HepG2 (cell line): Measurements from ENCODE around the gene PYGB. TPM values are rescaled to one million over a fixed set of nuclear protein-coding genes. Genes with fewer than 3 reads are reported as not detected.

Experiments
- ATAC-seq: fragments of 200-7000 bp; cut with Tn5 transposase; 3 replicates; pipeline ENCODE4 v1.9.1; 2020; ENCODE audit warnings: mild to moderate bottlenecking, moderate library complexity
- BruUV-seq: library from RNA; stranded (reverse); fragments of 400-500 nt; replicated peaks from 2 replicates; lab custom pipeline; 2021; lab: Mats Ljungman, UMichigan
- CTCF ChIA-PET: fragments of 300-600 bp; formaldehyde crosslinking; extraction: SDS; loops from one replicate; lab custom pipeline; 2021; ENCODE audit warnings: low total read pairs, inconsistent platforms, low intra/inter-chr PET ratio; lab: Yijun Ruan, JAX
- POLR2A ChIA-PET: fragments of 350-600 bp; sonication (Branson Sonifier 250); formaldehyde crosslinking; loops from one replicate; lab custom pipeline; 2020; ENCODE audit warnings: antibody characterized with exemption, inconsistent platforms; lab: Yijun Ruan, JAX
- DNase-seq: peaks from one replicate; pipeline ENCODE4 v3.0.0-alpha.2; 2015; ENCODE audit warnings: low spot score
- FAIRE-seq: peaks from 3 replicates; lab custom pipeline; 2011; peaks lifted over from hg19 to GRCh38; lab: Jason Lieb, UNC
- H2AFZ ChIP-seq: one replicate; pipeline ENCODE4 v1.6.1; 2011; ENCODE audit warnings: low read length, inconsistent platforms
- H3K27ac ChIP-seq: fragments of 300-600 bp; 3 replicates; pipeline ENCODE4 v1.8.0; 2011; ENCODE audit warnings: mixed run types, mild to moderate bottlenecking, mixed read lengths, low read length, inconsistent platforms; ENCODE audit not compliant: insufficient read depth; ENCODE audit errors: extremely low read length
- H3K27me3 ChIP-seq, 2 experiments: fragments of 200-600 bp in 1 of 2; 2 replicates in 1 of 2; 3 replicates in 1 of 2; pipeline versions ENCODE4 v1.6.0 to v1.8.0; 2011; ENCODE audit warnings: low read length in 2 of 2, mild to moderate bottlenecking in 2 of 2, moderate library complexity in 2 of 2, inconsistent platforms in 1 of 2; ENCODE audit not compliant: insufficient read depth in 2 of 2, control insufficient read depth in 1 of 2
- H3K36me3 ChIP-seq, 2 experiments: fragments of 200-600 bp in 1 of 2; replicated peaks in 1 of 2; 2 replicates in 1 of 2; 3 replicates in 1 of 2; pipeline versions ENCODE4 v1.5.1 to v1.8.0; 2011; ENCODE audit warnings: low read length in 2 of 2, inconsistent platforms in 1 of 2; ENCODE audit not compliant: insufficient read depth in 2 of 2, control insufficient read depth in 1 of 2
- H3K4me1 ChIP-seq: 2 replicates; pipeline ENCODE4 v1.5.1; 2012; ENCODE audit warnings: low read length, inconsistent platforms; ENCODE audit not compliant: insufficient read depth
- H3K4me2 ChIP-seq: 2 replicates; pipeline ENCODE4 v1.6.0; 2011; ENCODE audit warnings: low read depth, low read length, inconsistent platforms
- H3K4me3 ChIP-seq, 3 experiments: fragments of 200-600 bp in 1 of 3; sonication (generic), shearing (Covaris generic) in 1 of 3; replicated peaks in 1 of 3; 2 replicates each; pipeline ENCODE4 v1.5.1; 2011 to 2016; ENCODE audit warnings: low read length in 3 of 3, inconsistent platforms in 2 of 3, low read depth in 2 of 3, mild to moderate bottlenecking in 2 of 3, control low read depth in 1 of 3, mixed read lengths in 1 of 3; ENCODE audit not compliant: insufficient read depth in 1 of 3
- H3K79me2 ChIP-seq: one replicate; pipeline ENCODE4 v1.6.1; 2011; ENCODE audit warnings: low read length, inconsistent platforms; ENCODE audit not compliant: insufficient read depth
- H3K9ac ChIP-seq: 2 replicates; pipeline ENCODE4 v1.6.0; 2011; ENCODE audit warnings: mild to moderate bottlenecking, low read depth, low read length, inconsistent platforms; ENCODE audit not compliant: insufficient read depth
- H3K9me3 ChIP-seq: 2 replicates; pipeline ENCODE4 v1.5.1; 2012; ENCODE audit warnings: mild to moderate bottlenecking, low read length
- H4K20me1 ChIP-seq: 2 replicates; pipeline ENCODE4 v1.6.0; 2011; ENCODE audit warnings: inconsistent platforms, mild to moderate bottlenecking, low read length, moderate library complexity; ENCODE audit not compliant: insufficient read depth
- ARNTL ChIP-seq: sonication (generic); formaldehyde crosslinking; IDR thresholded peaks from 2 replicates; pipeline ENCODE4 v1.4.0; 2020; ENCODE audit warnings: mild to moderate bottlenecking, missing genetic modification reagents
- CCDC6 ChIP-seq: sonication (generic); formaldehyde crosslinking; IDR thresholded peaks from 2 replicates; pipeline ENCODE4 v1.8.1; 2022; ENCODE audit warnings: mild to moderate bottlenecking, missing genetic modification reagents, moderate library complexity
- ESRRA ChIP-seq: sonication (generic); formaldehyde crosslinking; IDR thresholded peaks from 2 replicates; pipeline ENCODE4 v1.5.1; 2020; ENCODE audit warnings: mild to moderate bottlenecking, low read depth, missing genetic modification reagents
- FOXO1 ChIP-seq: sonication (generic); formaldehyde crosslinking; IDR thresholded peaks from 2 replicates; pipeline ENCODE4 v1.4.0; 2020; ENCODE audit warnings: missing genetic modification reagents
- JUND ChIP-seq: sonication (generic); formaldehyde crosslinking; IDR thresholded peaks from 2 replicates; pipeline ENCODE4 v1.8.0; 2022; ENCODE audit warnings: mild to moderate bottlenecking, missing genetic modification reagents
- KAT2B ChIP-seq: fragments of 150-350 bp; IDR thresholded peaks from 2 replicates; pipeline ENCODE4 v1.6.1; 2014; ENCODE audit warnings: low read depth, low read length, borderline replicate concordance
- KDM4B ChIP-seq: sonication (generic); formaldehyde crosslinking; IDR thresholded peaks from 2 replicates; pipeline ENCODE4 v1.4.0; 2020; ENCODE audit warnings: missing genetic modification reagents
- KLF9 ChIP-seq: IDR thresholded peaks from 2 replicates; pipeline ENCODE4 v1.6.1; 2016; ENCODE audit warnings: low read depth
- NCOA2 ChIP-seq: sonication (generic); formaldehyde crosslinking; IDR thresholded peaks from 2 replicates; pipeline ENCODE4 v1.8.0; 2022; ENCODE audit warnings: inconsistent platforms
- NFE2L2 ChIP-seq: fragments of 150-350 bp; IDR thresholded peaks from 2 replicates; pipeline ENCODE4 v1.6.1; 2014; ENCODE audit warnings: low read length
- SRF ChIP-seq: IDR thresholded peaks from 2 replicates; pipeline ENCODE4 v1.6.1; 2011; ENCODE audit warnings: mild to moderate bottlenecking, low read depth, low read length, moderate library complexity
- ZNF234 ChIP-seq: sonication (generic); formaldehyde crosslinking; conservative IDR thresholded peaks from 2 replicates; pipeline ENCODE4 v1.5.1; 2020; ENCODE audit warnings: mild to moderate bottlenecking, missing genetic modification reagents
- ZNF768 ChIP-seq: sonication (generic); formaldehyde crosslinking; IDR thresholded peaks from 2 replicates; pipeline ENCODE4 v1.4.0; 2020; ENCODE audit warnings: missing genetic modification reagents
- ZNF790 ChIP-seq: sonication (generic); formaldehyde crosslinking; IDR thresholded peaks from 2 replicates; pipeline ENCODE4 v1.8.0; 2022; ENCODE audit warnings: missing genetic modification reagents, mild to moderate bottlenecking, borderline replicate concordance
- WGBS: methylation state at CpG from one replicate; pipeline ENCODE4 v1.1.6; 2017; ENCODE audit warnings: low lambda C conversion rate; 5-methylcytosine and 5-hydroxymethylcytosine counted together
- in situ Hi-C: cut with HindIII; loops from 2 replicates; pipeline ENCODE4 v1.10.0; 2017; ENCODE audit warnings: low pct_unique_long_range_greater_than_20kb; ENCODE audit not compliant: extremely low pct_ligation_motif_present
- intact Hi-C: fragments of 100-400 bp; cut with micrococcal nuclease; formaldehyde crosslinking; loops from one replicate; pipeline ENCODE4 v1.10.0; 2022; ENCODE audit not compliant: unreplicated experiment
- polyA plus RNA-seq, 8 experiments: library from polyadenylated mRNA; depleted of rRNA in 3 of 8; stranded (reverse) in 7 of 8; unstranded in 1 of 8; fragments of >200 nt; fragmentation: Illumina TruSeq in 4 of 8; extraction: Trizol in 4 of 8; gene quantifications; 2 replicates each; pipeline versions ENCODE4 v1.2.1 to v1.2.3, GENCODE V29; 2011 to 2016; ENCODE audit warnings: low read depth in 4 of 8, missing spikeins in 1 of 8, mixed read lengths in 1 of 8; ENCODE audit not compliant: insufficient read depth in 1 of 8
- total RNA-seq, 5 experiments: library from RNA; depleted of rRNA; stranded (reverse); fragments of >200 nt; fragmentation: Illumina TruSeq; extraction: Trizol; gene quantifications; 2 replicates each; pipeline ENCODE4 v1.2.3, GENCODE V29; 2016; ENCODE audit warnings: low read depth in 1 of 5
- TF ChIP-seq, protein P1 (sequence below): sonication (generic); formaldehyde crosslinking; IDR thresholded peaks from 2 replicates; pipeline ENCODE4 v1.4.0; 2020; ENCODE audit warnings: missing genetic modification reagents
- TF ChIP-seq, protein P2 (sequence below): sonication (generic); formaldehyde crosslinking; IDR thresholded peaks from 2 replicates; pipeline ENCODE4 v1.4.0; 2020; ENCODE audit warnings: missing genetic modification reagents, borderline replicate concordance
- TF ChIP-seq, protein P3 (sequence below): sonication (generic); IDR thresholded peaks from 2 replicates; pipeline ENCODE4 v1.6.1; 2016; ENCODE audit warnings: low read depth, borderline replicate concordance

Gene PYGB
- total and polyA plus RNA-seq, 2 of the 13 experiments (the other 11 are each of a cell fraction or from before 2014, with no cell fraction given), result 24.2 to 86.3 TPM

DNA sequence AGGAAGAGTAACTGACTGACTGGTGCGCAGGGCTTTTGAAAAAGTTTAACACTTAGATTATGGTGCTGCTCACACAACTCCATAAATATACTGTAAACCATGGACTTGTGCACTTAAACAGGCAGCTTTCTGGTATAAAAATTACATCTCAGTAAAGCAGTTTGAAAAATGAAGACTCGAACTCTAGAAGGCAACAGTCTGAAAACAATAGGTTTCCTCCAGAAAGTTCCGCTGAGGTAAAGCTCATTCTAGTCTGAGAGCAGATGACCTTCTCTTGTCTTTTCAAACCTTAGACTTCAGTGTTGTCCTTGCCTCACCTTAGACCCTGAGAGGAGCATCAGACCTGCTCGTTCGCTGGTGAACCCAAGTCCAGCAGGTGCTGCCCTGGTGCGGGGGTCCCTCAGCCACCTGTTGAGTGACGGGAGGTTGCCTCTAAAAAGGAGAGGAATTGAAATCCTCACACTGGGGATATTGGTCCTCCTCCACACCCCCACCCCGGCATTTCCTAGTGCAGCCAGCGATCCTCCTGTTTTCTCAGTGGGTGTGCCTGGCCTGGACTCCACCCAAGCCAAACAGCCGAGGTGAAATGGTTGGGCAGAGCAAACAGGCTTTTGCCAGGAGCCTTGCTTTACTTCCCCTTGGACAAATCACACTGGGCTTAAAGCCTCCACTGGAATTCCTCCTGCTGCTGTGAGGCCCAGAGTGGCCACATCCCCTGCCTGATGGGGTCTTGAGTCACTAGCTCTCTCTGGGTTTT, 14.7 kb upstream of the PYGB start:
- in situ Hi-C loops (no loop called here), intact Hi-C loops (loop anchor here (2.0 kb wide), 1 partner anchor 14 kb away; no protein-coding TSS in a partner anchor)
- H3K4me2 ChIP-seq, result peak overlapping the region; percentile 83
- no peak overlapping the region for H3K9ac ChIP-seq
- DNase-seq, result peak; percentile 88
- BruUV-seq, result no TSS peak
- H3K27ac ChIP-seq, result no peak overlapping the region
- ATAC-seq, result peak; percentile 82
- no peaks in the 10 kb centered on the region for H4K20me1 ChIP-seq
- H3K27me3 ChIP-seq, result peaks cover 0 to 21% of the 10 kb centered on the region in 2 experiments; a peak in 4 of 5 replicates
- no peaks in the 10 kb centered on the region for H3K79me2 ChIP-seq
- POLR2A ChIA-PET, result interaction anchor here (0.9 to 2.5 kb wide), 5 partner anchors 10 to 38 kb away, joined by 3 to 38 read pairs (median 4); partner anchors contain the start of gene PYGB
- H2AFZ ChIP-seq, result no peak overlapping the region
- CTCF ChIA-PET, result no interaction called here
- H3K36me3 ChIP-seq, result no peaks in the 10 kb centered on the region
- H3K9me3 ChIP-seq, result no peaks in the 10 kb centered on the region
- FAIRE-seq, result peak; percentile 81
- 9% methylated on average over 10 of the region's 10 CpGs for WGBS
- H3K4me3 ChIP-seq, result peak overlapping the region in 2 of 3 experiments; percentile 20 to 58; a peak in 3 of 6 replicates
- peaks cover 60% of the 10 kb centered on the region for H3K4me1 ChIP-seq
- TF ChIP-seq KDM4B (CRISPR knock-in tag) (0 out of 2 replicates have a peak, but pooled peaks have one; percentile 21), KAT2B (no peak), ARNTL (CRISPR knock-in tag) (peak; percentile 57; the same call in 1 of the 2 replicates), ESRRA (CRISPR knock-in tag) (peak; percentile 38; the same call in 1 of the 2 replicates), ZNF790 (CRISPR knock-in tag) (no peak), FOXO1 (CRISPR knock-in tag) (peak; percentile 78), CCDC6 (CRISPR knock-in tag) (0 out of 2 replicates have a peak, but pooled peaks have one; percentile 46), SRF (0 out of 2 replicates have a peak, but pooled peaks have one; percentile 22), NFE2L2 (no peak), ZNF768 (CRISPR knock-in tag) (peak; percentile 65; the same call in 1 of the 2 replicates), JUND (CRISPR knock-in tag) (0 out of 2 replicates have a peak, but pooled peaks have one; percentile 32), ZNF234 (CRISPR knock-in tag) (no peak), KLF9 (CRISPR knock-in tag) (peak; percentile 76; the same call in 1 of the 2 replicates), NCOA2 (CRISPR knock-in tag) (peak; percentile 52)
- TF ChIP-seq, protein P1, sequence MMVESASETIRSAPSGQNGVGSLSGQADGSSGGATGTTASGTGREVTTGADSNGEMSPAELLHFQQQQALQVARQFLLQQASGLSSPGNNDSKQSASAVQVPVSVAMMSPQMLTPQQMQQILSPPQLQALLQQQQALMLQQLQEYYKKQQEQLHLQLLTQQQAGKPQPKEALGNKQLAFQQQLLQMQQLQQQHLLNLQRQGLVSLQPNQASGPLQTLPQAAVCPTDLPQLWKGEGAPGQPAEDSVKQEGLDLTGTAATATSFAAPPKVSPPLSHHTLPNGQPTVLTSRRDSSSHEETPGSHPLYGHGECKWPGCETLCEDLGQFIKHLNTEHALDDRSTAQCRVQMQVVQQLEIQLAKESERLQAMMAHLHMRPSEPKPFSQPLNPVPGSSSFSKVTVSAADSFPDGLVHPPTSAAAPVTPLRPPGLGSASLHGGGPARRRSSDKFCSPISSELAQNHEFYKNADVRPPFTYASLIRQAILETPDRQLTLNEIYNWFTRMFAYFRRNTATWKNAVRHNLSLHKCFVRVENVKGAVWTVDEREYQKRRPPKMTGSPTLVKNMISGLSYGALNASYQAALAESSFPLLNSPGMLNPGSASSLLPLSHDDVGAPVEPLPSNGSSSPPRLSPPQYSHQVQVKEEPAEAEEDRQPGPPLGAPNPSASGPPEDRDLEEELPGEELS (CRISPR knock-in tag), result peak; percentile 82
- TF ChIP-seq, protein P2, sequence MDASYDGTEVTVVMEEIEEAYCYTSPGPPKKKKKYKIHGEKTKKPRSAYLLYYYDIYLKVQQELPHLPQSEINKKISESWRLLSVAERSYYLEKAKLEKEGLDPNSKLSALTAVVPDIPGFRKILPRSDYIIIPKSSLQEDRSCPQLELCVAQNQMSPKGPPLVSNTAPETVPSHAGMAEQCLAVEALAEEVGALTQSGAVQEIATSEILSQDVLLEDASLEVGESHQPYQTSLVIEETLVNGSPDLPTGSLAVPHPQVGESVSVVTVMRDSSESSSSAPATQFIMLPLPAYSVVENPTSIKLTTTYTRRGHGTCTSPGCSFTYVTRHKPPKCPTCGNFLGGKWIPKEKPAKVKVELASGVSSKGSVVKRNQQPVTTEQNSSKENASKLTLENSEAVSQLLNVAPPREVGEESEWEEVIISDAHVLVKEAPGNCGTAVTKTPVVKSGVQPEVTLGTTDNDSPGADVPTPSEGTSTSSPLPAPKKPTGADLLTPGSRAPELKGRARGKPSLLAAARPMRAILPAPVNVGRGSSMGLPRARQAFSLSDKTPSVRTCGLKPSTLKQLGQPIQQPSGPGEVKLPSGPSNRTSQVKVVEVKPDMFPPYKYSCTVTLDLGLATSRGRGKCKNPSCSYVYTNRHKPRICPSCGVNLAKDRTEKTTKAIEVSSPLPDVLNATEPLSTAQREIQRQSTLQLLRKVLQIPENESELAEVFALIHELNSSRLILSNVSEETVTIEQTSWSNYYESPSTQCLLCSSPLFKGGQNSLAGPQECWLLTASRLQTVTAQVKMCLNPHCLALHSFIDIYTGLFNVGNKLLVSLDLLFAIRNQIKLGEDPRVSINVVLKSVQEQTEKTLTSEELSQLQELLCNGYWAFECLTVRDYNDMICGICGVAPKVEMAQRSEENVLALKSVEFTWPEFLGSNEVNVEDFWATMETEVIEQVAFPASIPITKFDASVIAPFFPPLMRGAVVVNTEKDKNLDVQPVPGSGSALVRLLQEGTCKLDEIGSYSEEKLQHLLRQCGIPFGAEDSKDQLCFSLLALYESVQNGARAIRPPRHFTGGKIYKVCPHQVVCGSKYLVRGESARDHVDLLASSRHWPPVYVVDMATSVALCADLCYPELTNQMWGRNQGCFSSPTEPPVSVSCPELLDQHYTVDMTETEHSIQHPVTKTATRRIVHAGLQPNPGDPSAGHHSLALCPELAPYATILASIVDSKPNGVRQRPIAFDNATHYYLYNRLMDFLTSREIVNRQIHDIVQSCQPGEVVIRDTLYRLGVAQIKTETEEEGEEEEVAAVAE, result peak; percentile 13; the same call in 1 of the 2 replicates
- TF ChIP-seq, protein P3, sequence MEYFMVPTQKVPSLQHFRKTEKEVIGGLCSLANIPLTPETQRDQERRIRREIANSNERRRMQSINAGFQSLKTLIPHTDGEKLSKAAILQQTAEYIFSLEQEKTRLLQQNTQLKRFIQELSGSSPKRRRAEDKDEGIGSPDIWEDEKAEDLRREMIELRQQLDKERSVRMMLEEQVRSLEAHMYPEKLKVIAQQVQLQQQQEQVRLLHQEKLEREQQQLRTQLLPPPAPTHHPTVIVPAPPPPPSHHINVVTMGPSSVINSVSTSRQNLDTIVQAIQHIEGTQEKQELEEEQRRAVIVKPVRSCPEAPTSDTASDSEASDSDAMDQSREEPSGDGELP, result peak; percentile 23; the same call in 1 of the 2 replicates
